HG03342 (cell line): ENCODE data around the gene ZDHHC14.

ENCODE experiments used
- ATAC-seq: cut with Tn5 transposase; IDR thresholded peaks from one replicate; pipeline ENCODE4 v1.9.1; 2021; ENCODE audit warnings: mild to moderate bottlenecking, moderate library complexity; ENCODE audit not compliant: unreplicated experiment

ZDHHC14 gene

DNA sequence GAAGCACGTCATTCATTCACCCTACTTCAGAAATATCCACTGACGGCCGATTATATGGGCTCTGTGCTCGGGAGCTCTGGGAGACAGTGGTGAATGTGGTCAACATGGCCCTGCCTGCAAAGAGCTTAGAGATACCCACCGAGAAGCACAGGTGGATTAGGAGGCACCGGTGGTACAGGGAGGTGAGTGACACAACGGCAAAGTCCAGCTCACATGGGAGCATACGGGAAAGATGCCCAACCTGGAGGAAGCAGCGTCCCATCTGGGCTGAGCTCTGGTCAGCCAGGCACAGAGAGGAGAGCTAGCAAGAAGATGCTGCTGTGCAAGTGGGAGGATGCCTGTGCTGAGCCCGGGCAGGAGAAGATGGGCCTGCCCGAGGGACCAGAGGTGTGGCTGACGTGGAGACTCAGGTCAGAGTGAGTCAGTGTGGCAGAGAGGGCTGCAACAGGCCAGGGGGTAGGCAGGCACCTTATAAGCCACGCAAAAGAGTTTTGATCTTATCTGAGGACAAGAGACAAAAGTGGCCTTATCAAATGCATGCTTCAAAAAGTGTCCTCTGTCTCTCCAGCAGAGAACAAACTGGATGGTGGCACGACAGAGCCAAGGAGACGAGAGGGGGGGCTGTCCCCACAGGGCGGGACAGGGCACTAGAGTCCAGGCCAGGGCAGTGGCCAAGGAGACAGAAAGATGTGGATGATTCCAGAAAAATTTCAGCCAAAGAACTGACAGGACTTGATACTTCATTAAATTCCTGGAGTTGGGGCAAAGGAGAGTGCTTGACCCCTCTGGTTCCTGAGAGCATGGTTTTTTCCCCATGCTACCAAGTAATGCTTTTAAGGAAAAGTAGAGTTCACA is 227.5 kb downstream of the ZDHHC14 start:
- no peak for ATAC-seq

DNA sequence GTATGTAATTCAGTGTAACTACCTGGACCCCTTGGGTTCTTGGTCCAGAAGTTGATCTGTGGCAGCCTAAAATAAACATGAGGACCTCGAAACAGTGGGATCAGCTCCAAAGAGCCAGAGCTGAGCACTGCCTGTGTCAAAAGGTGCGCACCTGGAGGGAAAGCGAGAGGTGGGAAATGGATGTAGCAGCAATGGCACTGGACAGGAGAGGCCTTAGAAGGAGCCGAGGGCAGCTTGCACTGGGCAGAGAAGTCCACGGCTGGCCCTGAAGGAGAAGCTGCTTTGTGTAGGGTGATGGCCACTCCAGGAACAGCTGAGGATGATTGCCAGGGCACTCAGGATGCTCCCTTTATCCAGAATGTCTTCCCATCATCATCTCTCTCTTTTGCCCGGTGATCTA is 228.1 kb downstream of the ZDHHC14 start:
- ATAC-seq: no peak

DNA sequence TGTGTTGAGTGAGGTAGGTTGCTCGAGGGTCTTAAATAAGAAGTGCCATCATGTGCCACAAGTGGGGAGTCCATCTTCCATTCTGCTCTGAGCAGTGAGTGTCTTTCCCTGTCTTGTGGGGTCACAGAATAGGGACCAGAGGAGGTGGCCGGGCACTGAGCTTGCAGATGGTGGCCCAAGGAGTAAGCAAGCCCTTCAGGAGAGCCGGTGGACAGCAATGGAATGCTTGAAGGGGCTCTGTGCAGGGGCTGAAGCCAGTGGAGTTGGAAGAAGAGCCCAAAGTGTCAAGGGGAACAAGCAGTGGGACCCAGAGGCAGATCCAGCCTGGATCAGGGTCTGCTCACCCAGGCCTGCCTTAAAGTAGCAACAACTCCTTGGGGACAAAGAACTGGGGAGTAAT is 228.6 kb downstream of the ZDHHC14 start:
- no peak for ATAC-seq

DNA sequence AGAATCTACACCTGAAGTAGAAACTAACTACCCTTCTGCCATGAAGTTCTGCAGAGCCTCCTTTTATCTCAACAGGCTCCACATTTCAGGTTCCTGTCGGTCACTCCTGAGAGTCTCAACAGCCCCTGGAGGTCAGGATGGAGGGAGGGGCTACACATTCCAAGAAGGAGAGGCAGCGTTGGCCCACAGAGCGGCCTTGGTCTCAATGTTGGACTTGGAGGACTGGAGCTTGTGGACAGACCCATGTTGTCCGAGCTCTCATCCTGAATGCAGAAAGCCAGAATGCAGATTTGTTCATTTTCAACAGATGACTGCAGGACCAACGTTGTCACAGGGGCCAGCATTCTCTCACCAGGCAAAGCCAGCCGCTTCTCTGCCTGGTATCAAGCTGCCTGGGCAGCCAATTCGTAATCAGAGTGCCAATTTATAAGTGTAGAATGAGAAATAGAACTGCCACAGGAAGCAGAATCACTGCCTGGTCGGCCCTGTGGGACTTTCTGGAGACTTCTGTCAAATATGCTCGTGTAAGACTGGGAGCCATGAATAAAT is 229.5 kb downstream of the ZDHHC14 start:
- no peak for ATAC-seq

DNA sequence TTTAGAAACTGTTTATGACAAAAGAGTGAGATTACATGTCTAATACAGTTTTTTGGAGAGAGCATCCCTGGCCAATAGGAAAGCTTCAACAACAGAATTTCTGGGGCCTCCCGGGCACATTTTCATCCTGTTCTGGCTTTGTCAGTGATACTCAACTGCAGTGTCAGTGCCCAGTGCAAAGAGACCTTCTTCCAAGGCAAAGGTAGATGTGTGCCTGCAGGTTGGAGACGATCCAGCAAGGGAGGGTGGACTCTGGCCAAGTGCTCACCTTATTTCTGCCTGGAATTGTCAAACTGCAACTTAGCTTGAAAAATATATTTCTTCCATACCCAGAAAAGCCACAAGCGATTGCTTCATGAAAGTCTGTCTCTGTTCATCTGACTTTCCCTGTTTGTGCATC is 230.4 kb downstream of the ZDHHC14 start:
- ATAC-seq: no peak

DNA sequence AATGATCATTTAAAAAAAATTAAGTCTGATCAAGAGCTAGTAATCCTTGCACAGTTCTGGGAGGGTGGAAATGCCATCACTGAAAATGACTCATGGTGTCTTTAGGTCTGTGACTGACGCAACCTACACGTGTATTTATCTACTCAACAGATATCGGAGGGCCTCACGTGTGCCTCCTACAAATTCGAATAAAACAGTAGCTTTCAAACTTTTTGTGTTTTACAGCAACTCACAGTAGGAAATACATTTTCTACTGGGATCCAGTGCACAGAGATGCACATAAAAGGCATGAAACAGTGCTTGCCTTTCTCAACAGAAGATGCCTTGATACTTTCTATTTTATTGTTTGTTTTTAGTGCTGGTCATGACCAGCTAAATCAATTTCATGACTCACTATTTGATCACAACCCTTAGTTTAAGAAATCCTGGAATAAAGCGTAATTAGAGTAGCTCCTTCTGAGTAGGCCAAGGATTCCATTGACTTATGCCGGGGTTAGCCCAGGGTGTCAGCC is 232.1 kb downstream of the ZDHHC14 start:
- no peak for ATAC-seq

DNA sequence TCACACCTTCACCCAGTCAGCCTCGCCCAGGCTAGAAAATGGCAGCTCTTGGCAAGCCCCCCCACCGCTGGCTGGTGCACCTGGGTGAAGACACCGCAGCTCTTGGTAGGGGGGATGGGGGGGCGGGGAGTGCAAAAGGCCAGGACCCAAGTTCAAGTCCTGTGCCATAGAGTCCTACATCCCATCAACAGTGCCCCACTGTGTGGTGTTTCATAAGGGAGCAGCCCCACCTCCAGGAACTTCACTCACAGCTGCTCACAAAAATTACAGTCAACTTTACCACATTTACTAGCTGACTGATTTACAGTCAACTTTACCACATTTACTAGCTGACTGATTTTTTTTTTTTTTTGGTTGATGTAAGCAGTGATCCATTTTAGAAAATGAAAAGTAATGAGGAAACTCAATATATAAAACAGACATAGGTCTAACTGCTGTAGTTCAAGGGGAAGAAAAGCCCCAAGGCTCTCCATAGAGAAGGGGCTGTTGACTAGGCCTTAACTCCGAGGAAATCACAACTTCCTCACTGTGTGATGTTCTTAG is 233.1 kb downstream of the ZDHHC14 start:
- ATAC-seq: peak; percentile 62

DNA sequence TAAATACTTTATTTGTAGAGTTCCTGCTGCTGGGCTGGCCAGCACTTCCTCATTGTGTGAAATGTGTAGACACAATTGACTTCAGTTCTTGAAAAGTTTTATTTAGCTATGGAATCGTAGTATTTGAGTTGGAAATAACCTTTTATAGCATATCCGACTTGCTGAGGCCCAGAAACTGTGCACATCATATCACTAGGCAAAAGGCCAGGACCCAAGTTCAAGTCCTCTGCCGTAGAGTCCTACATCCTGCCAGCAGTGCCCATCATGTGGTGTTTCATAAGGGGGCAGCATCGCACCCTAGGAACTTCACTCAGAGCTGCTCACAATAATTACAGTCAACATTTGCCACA is 234.4 kb downstream of the ZDHHC14 start:
- ATAC-seq: no peak

DNA sequence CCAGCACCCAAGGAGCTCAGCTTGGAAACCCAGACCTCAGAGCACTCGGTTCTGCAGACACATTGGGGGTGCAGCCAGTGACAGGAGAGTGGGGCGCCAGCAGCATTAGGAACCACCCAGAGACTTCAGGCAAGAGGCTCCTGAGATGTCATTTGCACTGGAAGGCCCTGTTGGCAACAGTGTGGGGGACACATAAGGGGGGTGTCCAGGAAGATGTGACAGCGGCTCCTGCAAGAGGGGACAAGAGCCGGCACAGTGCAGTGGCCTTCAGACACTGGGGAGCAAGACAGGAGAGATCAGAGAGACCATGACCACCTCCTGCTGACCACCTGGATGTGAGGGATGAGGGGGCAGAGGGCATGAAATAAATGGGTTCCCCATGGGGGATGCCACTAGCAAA is 235.0 kb downstream of the ZDHHC14 start:
- ATAC-seq: no peak

DNA sequence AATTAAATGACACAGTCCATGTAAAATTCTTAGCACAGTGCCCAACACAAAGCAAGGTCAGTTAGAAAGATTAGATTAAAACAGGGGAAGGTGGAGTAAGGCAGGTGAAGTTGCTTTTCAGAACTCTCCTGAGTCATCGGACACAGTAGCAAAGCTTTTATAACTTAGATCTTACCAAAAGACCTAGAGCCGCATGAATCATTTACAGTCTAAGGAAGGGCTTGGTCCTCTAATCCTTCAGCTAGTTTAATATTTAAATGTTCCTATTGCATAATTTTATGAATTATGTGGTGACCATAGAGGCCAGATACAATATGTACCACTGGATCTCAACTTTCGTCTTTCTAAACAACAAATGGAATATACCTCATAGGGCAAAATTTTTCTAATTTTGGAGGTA is 240.0 kb downstream of the ZDHHC14 start:
- ATAC-seq: no peak

DNA sequence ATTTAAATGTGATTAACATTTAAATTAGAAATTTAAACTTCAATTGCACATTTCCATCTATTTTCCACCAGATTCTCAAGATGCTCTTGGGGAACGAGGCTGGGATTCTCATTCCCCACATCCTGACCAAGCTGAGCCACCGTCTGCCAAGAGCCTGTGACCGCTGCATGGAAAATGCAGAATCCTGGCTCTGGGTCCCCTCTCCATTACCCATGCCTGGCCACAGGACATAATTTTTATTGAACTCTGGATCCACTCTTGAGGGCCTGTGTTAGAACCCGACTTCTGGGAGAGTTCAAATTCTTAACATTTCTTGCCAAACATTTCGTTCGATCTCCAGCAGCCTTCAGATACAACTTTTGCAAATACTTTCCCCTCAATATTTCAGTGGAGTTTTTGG is 240.4 kb downstream of the ZDHHC14 start:
- ATAC-seq: no peak

DNA sequence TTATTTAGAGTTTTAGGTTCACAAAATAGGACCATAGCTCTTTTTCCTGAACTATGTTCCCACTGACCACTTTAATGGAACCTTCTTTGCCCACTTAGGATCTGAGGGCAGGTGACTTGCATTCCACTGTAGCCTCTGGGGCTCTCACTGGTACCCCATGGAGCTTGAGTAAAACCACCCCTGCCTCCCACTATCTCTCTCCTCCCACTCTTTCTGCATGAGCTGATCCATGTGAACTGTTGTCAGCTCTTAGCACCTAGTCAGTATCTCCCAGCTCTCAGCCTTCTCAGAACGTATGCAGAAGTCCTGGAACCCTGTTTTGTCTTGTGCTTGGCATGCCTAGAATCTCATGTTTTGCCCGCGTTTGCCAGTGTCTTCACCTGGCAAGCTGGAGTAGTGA is 241.4 kb downstream of the ZDHHC14 start:
- no peak for ATAC-seq

DNA sequence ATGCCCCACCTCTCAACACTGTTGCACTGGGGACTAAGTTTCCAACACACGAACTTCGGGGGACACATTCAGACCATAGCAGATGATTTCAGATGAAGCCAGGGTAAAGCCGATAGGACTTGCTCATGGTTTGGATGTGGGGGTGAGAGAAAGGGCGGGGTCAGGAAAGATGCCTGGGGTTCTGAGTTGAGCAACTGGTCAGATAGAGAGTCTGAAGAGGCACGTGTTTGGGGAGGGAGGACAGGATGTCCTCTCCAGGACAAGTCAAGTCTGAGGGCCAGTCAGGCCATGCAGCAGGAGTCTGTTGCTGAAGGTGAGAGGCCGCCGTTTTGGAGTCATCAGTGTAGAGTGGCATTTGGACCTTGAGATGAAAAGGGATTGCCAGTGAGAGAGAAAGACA is 244.1 kb downstream of the ZDHHC14 start:
- ATAC-seq: no peak

DNA sequence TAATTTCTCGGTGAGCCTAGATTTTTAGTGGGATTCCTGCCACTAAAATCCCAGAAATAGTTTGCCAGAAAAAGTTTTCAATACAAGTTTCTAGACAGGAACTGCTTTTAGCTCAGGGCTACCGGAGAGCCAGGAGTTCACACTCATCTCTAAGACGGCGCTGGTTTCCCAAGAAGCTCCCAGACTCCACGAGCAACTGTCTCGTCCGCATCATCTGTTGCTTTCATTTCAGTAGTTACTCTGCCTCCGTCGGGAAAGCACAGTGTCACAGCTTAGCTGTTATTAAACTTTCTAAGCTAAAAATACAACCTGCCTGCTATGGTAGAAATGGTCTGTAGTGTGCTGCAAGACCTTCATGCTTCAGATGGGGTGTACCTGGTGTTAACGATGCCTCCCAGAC is 244.8 kb downstream of the ZDHHC14 start:
- ATAC-seq: no peak

DNA sequence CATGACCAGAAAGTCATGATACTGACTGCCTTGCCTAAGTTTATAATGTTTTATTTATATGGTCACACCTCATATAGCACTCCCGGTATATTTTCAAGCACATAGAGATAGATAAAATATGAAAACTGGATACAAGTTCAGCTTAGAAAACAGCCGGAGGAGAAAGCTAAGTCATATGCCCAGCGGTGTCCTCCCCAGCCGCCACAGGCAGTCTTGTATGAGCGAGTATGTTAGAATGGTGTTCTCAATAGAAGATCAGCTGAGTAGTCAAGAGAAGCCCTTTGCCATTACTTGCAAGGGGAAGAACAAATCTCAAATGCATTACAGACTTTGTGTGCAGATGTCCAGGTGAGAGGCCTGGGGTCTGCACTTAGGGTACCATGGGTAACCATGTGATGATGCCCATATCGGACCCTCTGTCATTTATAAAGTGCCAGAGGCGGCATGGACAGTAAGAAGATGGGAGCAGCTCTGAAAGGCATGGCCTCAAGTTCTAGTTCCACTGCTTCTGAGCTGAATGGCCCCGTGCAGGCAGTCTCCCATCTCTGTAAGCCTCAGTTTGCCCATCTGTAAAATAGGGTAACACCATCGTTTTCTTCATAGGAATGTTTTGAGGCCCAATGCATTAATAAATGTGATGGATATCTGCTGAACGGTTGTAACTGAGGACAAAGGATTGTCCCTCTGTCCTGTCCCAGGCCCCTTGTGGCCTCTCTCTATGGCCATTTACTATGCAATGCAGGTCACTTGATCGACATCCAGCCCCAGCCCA is 246.4 kb downstream of the ZDHHC14 start:
- no peak for ATAC-seq

DNA sequence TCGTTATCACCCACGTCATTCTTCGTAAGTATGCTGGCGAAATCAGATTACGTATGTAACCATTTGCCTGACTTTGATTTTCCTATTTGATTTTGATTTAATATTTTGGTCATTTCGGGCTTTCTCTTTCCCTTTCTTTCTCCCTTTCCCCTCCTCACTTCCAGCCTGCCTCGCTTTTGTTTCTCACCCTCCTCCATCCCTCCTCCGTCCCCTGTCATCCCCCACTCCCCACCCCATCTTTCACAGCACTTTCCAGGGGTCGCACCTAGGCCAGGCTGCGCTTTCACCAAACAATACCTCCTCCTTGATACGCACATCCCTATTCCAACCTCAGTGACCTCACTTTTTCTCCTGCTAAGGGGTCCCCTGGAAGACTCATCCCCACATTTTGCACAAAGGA is 247.5 kb downstream of the ZDHHC14 start:
- ATAC-seq: no peak

DNA sequence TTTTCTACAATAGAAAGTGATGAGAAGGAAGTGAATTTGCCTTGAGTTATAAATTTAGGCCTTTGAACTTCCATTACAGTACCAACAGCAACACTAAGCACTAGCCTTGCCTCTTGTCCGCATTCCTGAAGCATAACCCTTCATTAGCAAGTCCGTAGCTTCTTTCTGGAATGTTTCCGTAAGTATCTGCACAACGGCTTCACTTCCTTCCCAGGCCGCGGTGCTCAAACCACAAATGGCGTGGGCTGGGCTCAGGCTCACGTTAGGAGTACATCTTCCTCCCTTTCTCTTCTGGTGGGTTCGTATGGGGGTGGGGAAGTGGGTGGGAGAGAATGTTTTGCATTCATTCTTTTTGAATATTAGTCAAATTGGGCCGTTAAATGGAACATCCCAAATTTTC is 248.2 kb downstream of the ZDHHC14 start:
- no peak for ATAC-seq

DNA sequence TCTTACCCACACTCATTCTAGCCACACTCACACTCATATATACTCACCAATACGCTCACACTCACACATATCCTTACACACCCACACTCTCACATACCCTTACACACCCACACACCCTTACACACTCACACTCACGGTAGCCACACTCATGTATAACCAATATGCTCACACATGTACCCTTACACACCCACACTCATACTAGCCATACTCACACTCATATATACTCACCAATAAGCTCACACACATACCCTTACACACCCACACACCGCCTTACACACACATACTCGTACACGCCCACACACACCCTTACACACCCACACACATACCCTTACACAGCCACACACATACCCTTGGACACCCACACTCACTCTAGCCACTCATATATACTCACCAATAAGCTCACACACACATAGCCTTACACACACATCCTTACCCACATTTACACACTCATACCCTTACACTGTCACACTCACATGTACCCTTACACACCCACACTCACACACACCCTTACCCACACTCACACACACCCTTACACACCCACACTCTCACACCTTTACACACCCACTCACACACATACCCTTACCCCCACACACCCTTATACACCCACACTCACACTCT is 249.6 kb downstream of the ZDHHC14 start:
- ATAC-seq: no peak

DNA sequence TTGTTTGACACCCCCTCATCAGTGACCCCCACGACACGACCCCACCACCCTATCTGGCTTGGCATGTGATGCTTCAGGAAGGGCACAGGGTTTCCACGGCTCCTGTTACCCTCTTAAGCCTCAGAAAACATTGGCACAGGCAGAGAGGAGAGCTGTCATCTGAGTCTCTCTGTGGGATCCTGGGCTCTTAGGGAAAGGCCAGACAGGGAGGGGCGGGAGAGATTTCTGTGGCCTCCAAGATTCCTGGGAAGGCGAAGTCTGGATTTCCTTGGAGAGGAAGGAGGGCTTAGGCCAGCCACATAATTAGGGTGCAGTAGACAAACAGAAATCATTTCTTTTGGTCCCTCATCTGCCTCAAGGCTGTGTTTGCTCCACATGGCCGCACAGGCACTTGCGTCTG is 250.4 kb downstream of the ZDHHC14 start:
- no peak for ATAC-seq

DNA sequence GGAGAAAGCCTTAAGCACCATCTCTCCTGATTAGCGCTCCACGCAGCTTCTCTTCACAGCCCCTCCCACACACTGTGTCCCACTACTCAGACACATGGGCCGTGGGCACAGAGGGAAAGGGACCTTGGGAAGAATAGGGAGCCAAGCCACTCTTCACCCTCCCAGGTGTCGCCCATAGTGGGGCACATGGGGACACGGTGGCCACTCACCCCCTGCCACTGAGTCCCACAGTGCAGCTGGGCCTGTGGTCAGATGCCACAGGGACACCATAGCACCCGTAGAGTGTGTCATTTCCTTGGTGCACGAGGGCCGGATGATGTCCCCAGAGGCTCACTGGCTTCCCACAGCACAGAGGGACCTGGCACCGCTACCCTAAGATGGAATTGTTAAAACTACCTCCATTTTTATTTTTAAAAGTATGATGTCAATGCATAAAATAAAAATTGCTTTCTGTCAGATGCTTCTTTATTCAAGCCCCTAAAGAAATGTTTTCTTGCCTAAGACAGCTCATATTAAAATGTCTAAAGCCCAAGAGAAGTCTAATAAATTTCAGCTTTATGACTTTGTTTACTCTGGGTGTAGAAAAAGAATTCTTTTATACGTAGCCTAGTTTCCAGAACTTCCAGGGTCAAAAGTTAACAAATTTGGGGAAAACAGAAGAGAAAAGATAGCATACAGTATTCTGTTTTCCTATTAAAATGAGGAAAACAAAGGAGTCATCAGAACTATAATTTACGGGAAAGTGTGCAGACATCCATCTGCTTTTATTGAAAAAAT is 251.0 kb downstream of the ZDHHC14 start:
- no peak for ATAC-seq
